ENCODE results near the gene STAT1. TPM values are rescaled to one million over a fixed set of nuclear protein-coding genes. Genes with fewer than 3 reads are reported as not detected.

Gene STAT1
- polyA plus RNA-seq, 3 donors, result 51.3 to 126 (median 110) TPM

DNA sequence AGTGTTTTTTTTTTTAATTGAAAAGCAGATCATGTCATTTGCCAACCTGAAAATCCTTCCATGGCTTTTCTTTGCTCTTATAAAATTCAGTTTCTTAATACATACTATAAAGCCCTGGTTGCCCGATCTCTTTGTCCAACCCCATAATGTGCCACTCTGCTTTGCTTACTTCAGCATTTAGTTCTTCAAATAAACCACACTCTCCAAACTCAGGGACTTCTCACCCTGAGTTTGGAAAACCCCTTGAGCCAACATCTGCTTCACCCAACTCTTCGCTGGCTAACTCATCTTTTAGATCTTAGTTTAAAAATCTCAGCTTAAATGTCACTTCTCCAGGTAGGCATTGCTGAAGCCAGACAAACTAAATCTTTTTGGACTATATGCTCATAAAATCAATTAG, 1.3 kb upstream of the STAT1 start:
- no peaks in the 10 kb centered on the region for H3K27me3 ChIP-seq (ENCODE audit: control insufficient read depth in 2 of 2, insufficient read depth in 2 of 2, low read length in 2 of 2)
- H3K9me3 ChIP-seq (replicated peaks in 1 of 2; ENCODE audit: control insufficient read depth in 1 of 2, insufficient read depth in 1 of 2, low read length in 2 of 2), result no peaks in the 10 kb centered on the region
- no peak overlapping the region for H2AFZ ChIP-seq (ENCODE audit: insufficient read depth, low read depth, low read length, poor library complexity, severe bottlenecking)
- H3K4me1 ChIP-seq (ENCODE audit: control insufficient read depth in 1 of 2, insufficient read depth in 2 of 2, low read length in 2 of 2), result peaks cover 36 to 46% of the 10 kb centered on the region in 2 donors
- Mint-ChIP-seq H3K27me3 (ENCODE audit: low read depth in 3 of 3) (peaks cover 0 to 2% (median 0%) of the 10 kb centered on the region in 3 donors), H3K4me3 (no peak overlapping the region), H3K27ac (peak overlapping the region in 1 of 7 donors; percentile 24), H3K9me3 (peaks cover 0 to 4% (median 0%) of the 10 kb centered on the region in 7 donors), H3K4me1 (peaks cover 5% of the 10 kb centered on the region), H3K36me3 (peaks cover 8 to 12% of the 10 kb centered on the region in 2 donors)
- TF ChIP-seq, protein P1, sequence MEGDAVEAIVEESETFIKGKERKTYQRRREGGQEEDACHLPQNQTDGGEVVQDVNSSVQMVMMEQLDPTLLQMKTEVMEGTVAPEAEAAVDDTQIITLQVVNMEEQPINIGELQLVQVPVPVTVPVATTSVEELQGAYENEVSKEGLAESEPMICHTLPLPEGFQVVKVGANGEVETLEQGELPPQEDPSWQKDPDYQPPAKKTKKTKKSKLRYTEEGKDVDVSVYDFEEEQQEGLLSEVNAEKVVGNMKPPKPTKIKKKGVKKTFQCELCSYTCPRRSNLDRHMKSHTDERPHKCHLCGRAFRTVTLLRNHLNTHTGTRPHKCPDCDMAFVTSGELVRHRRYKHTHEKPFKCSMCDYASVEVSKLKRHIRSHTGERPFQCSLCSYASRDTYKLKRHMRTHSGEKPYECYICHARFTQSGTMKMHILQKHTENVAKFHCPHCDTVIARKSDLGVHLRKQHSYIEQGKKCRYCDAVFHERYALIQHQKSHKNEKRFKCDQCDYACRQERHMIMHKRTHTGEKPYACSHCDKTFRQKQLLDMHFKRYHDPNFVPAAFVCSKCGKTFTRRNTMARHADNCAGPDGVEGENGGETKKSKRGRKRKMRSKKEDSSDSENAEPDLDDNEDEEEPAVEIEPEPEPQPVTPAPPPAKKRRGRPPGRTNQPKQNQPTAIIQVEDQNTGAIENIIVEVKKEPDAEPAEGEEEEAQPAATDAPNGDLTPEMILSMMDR (IDR thresholded peaks at IDR 0.05), result no peak
- intact Hi-C loops (cut with micrococcal nuclease), result no loop called here
- peaks cover 35% of the 10 kb centered on the region for H4K20me1 ChIP-seq (ENCODE audit: insufficient read depth, low read length)
- H3K9ac ChIP-seq (ENCODE audit: insufficient read depth, low read length, poor library complexity, severe bottlenecking), result no peak overlapping the region
- DNase-seq, result peak in 1 of 3 donors; percentile 53
- peak overlapping the region in 1 of 2 donors; percentile 90 for H3K27ac ChIP-seq (ENCODE audit: low read depth in 1 of 2, low read length in 2 of 2)
- H3K4me2 ChIP-seq (replicated peaks; ENCODE audit: extremely low read depth, low read length, poor library complexity, severe bottlenecking), result no peak overlapping the region
- WGBS (ENCODE audit: insufficient coverage), result 90% methylated on average over 2 of the region's 2 CpGs
- H3K79me2 ChIP-seq (ENCODE audit: insufficient read depth, low read length), result peaks cover 37% of the 10 kb centered on the region
- peak overlapping the region in 1 of 3 experiments; percentile 81 for H3K4me3 ChIP-seq (replicated peaks in 1 of 3; ENCODE audit: low read depth in 2 of 3, low read length in 3 of 3)
- peaks cover 10 to 24% of the 10 kb centered on the region in 2 donors for H3K36me3 ChIP-seq (replicated peaks in 1 of 2; ENCODE audit: control insufficient read depth in 1 of 2, insufficient read depth in 2 of 2, low read length in 2 of 2)

DNA sequence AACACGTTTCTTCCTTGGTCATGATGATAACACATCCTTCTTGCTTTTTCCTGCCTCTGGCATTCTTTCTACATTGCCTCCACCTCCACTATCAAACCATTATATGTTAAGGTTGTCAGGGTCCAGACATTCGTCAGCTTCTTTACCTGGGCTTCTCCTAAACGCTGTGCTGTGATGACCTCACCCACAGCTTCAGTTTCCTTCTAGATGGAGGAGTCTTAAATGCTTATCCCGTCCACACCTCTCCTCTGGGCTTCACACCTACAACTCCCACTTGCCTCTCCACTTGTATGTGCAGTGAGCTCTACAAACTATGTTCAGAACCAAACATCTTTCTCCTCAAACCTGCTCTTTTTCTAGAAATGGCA, 666 bp upstream of the STAT1 start:
- peaks cover 36 to 41% of the 10 kb centered on the region in 2 donors for H3K4me1 ChIP-seq (ENCODE audit: control insufficient read depth in 1 of 2, insufficient read depth in 2 of 2, low read length in 2 of 2)
- peak overlapping the region; percentile 84 to 90 for H3K27ac ChIP-seq (ENCODE audit: low read depth in 1 of 2, low read length in 2 of 2)
- intact Hi-C loops (cut with micrococcal nuclease), result loop anchor here in 1 of 2 donors (5.0 kb wide), 1 partner anchor 47 kb away; no protein-coding TSS in a partner anchor
- H3K9ac ChIP-seq (ENCODE audit: insufficient read depth, low read length, poor library complexity, severe bottlenecking), result peak overlapping the region; percentile 85
- H3K4me2 ChIP-seq (replicated peaks; ENCODE audit: extremely low read depth, low read length, poor library complexity, severe bottlenecking), result peak overlapping the region; percentile 84
- TF ChIP-seq, protein P1 (IDR thresholded peaks at IDR 0.05), result no peak
- H3K4me3 ChIP-seq (replicated peaks in 1 of 3; ENCODE audit: low read depth in 2 of 3, low read length in 3 of 3), result peak overlapping the region; percentile 73 to 99 (median 81)
- no peaks in the 10 kb centered on the region for H3K9me3 ChIP-seq (replicated peaks in 1 of 2; ENCODE audit: control insufficient read depth in 1 of 2, insufficient read depth in 1 of 2, low read length in 2 of 2)
- peaks cover 10% of the 10 kb centered on the region for H3K4me1 Mint-ChIP-seq
- peaks cover 16 to 30% of the 10 kb centered on the region in 2 donors for H3K36me3 ChIP-seq (replicated peaks in 1 of 2; ENCODE audit: control insufficient read depth in 1 of 2, insufficient read depth in 2 of 2, low read length in 2 of 2)
- 83% methylated on average over 1 of the region's 4 CpGs for WGBS (ENCODE audit: insufficient coverage)
- H3K27me3 ChIP-seq (ENCODE audit: control insufficient read depth in 2 of 2, insufficient read depth in 2 of 2, low read length in 2 of 2), result no peaks in the 10 kb centered on the region
- no peak overlapping the region for H3K4me3 Mint-ChIP-seq
- H4K20me1 ChIP-seq (ENCODE audit: insufficient read depth, low read length), result peaks cover 41% of the 10 kb centered on the region
- peaks cover 0 to 2% (median 0%) of the 10 kb centered on the region in 3 donors for H3K27me3 Mint-ChIP-seq (ENCODE audit: low read depth in 3 of 3)
- no peak for DNase-seq
- peaks cover 0 to 4% (median 0%) of the 10 kb centered on the region in 7 donors for H3K9me3 Mint-ChIP-seq
- H3K27ac Mint-ChIP-seq, result no peak overlapping the region
- H2AFZ ChIP-seq (ENCODE audit: insufficient read depth, low read depth, low read length, poor library complexity, severe bottlenecking), result peak overlapping the region; percentile 83
- peaks cover 12 to 18% of the 10 kb centered on the region in 2 donors for H3K36me3 Mint-ChIP-seq
- H3K79me2 ChIP-seq (ENCODE audit: insufficient read depth, low read length), result peaks cover 43% of the 10 kb centered on the region

Data from CD14-positive monocyte (primary cell).